Endothelial cell of umbilical vein (primary cell): Measurements from ENCODE around the gene RNASEH2B. TPM values are rescaled to one million over a fixed set of nuclear protein-coding genes. Genes with fewer than 3 reads are reported as not detected.

Experiments
- BruUV-seq: library from RNA; stranded (reverse); fragments of 400-500 nt; replicated peaks from 2 replicates; lab custom pipeline; 2021; lab: Mats Ljungman, UMichigan
- CTCF ChIA-PET: fragments of 300-600, 350-600 bp; sonication (Branson Sonifier 250); formaldehyde crosslinking; loops from one replicate; lab custom pipeline; 2021; ENCODE audit warnings: antibody characterized with exemption, inconsistent platforms; lab: Charles Lee
- POLR2A ChIA-PET: fragments of 300-600, 350-600 bp; sonication (Branson Sonifier 250); formaldehyde crosslinking; loops from one replicate; lab custom pipeline; 2021; ENCODE audit warnings: antibody characterized with exemption, inconsistent platforms; lab: Charles Lee
- DNase-seq: peaks from one replicate; pipeline ENCODE4 v3.0.0-alpha.2; 2011; ENCODE audit warnings: low read depth, low spot score
- FAIRE-seq: peaks from 2 replicates; lab custom pipeline; 2011; peaks lifted over from hg19 to GRCh38; lab: Jason Lieb, UNC
- H2AFZ ChIP-seq: 2 replicates; pipeline ENCODE4 v1.6.0; 2012; ENCODE audit warnings: low read depth, low read length, control low read depth, inconsistent platforms
- H3K27ac ChIP-seq: 2 replicates; pipeline ENCODE4 v1.5.1; 2011; ENCODE audit warnings: low read depth, mild to moderate bottlenecking, control low read depth, low read length, moderate library complexity; ENCODE audit not compliant: insufficient read depth
- H3K27me3 ChIP-seq, 2 experiments: 2 replicates each; pipeline versions ENCODE4 v1.6.0 to v1.6.1; 2011; ENCODE audit warnings: low read length in 2 of 2, mixed read lengths in 1 of 2; ENCODE audit not compliant: control insufficient read depth in 2 of 2, insufficient read depth in 2 of 2
- H3K36me3 ChIP-seq, 2 experiments: 2 replicates in 1 of 2; 3 replicates in 1 of 2; pipeline ENCODE4 v1.5.1; 2011; ENCODE audit warnings: low read length in 2 of 2, mild to moderate bottlenecking in 1 of 2, moderate library complexity in 1 of 2; ENCODE audit not compliant: control insufficient read depth in 2 of 2, insufficient read depth in 2 of 2; ENCODE audit errors: extremely low read depth in 1 of 2
- H3K4me1 ChIP-seq: 3 replicates; pipeline ENCODE4 v1.5.1; 2011; ENCODE audit warnings: mild to moderate bottlenecking, low read length; ENCODE audit not compliant: control insufficient read depth, insufficient read depth; ENCODE audit errors: extremely low read depth
- H3K4me2 ChIP-seq: 2 replicates; pipeline ENCODE4 v1.6.1; 2011; ENCODE audit warnings: low read length, control low read depth, mixed read lengths; ENCODE audit not compliant: insufficient read depth
- H3K4me3 ChIP-seq, 3 experiments: fragments of 200-600 bp in 1 of 3; sonication (generic), shearing (Covaris generic) in 1 of 3; replicated peaks in 1 of 3; 2 replicates each; pipeline ENCODE4 v1.5.1; 2011 to 2016; ENCODE audit warnings: control low read depth in 3 of 3, low read length in 3 of 3, mild to moderate bottlenecking in 2 of 3, inconsistent platforms in 1 of 3, low read depth in 1 of 3, moderate library complexity in 1 of 3; ENCODE audit not compliant: insufficient read depth in 1 of 3
- H3K79me2 ChIP-seq: 2 replicates; pipeline ENCODE4 v1.6.0; 2012; ENCODE audit warnings: low read length, inconsistent platforms; ENCODE audit not compliant: control insufficient read depth, insufficient read depth
- H3K9ac ChIP-seq: replicated peaks from 2 replicates; pipeline ENCODE3; 2011; ENCODE audit warnings: low read length, control low read depth; ENCODE audit not compliant: insufficient read depth; ENCODE audit errors: extremely low read depth
- H3K9me1 ChIP-seq: replicated peaks from 3 replicates; pipeline ENCODE4 v1.6.0; 2011; ENCODE audit warnings: mild to moderate bottlenecking, low read length; ENCODE audit not compliant: control insufficient read depth, insufficient read depth; ENCODE audit errors: extremely low read depth
- H3K9me3 ChIP-seq: replicated peaks from 2 replicates; pipeline ENCODE4 v1.5.1; 2012; ENCODE audit warnings: low read length, inconsistent platforms; ENCODE audit not compliant: control insufficient read depth, insufficient read depth
- H4K20me1 ChIP-seq: replicated peaks from 2 replicates; pipeline ENCODE3; 2011; ENCODE audit warnings: mild to moderate bottlenecking, low read length; ENCODE audit not compliant: control insufficient read depth, insufficient read depth; ENCODE audit errors: extremely low read depth
- CTCF ChIP-seq, 2 donors: IDR thresholded peaks; 1 replicate in 1 of 2; 2 replicates in 1 of 2; pipeline ENCODE4 v1.5.1; 2011; ENCODE audit warnings: low read length in 2 of 2, mild to moderate bottlenecking in 2 of 2, moderate library complexity in 2 of 2, control low read depth in 1 of 2, inconsistent platforms in 1 of 2, low read depth in 1 of 2; ENCODE audit not compliant: insufficient read depth in 1 of 2; ENCODE audit errors: extremely low read depth in 1 of 2
- EZH2 ChIP-seq: IDR thresholded peaks from 2 replicates; pipeline ENCODE4 v1.6.1; 2012; ENCODE audit warnings: borderline replicate concordance, low read depth, mild to moderate bottlenecking, moderate library complexity, low read length, inconsistent platforms; ENCODE audit not compliant: severe bottlenecking
- FOS ChIP-seq: IDR thresholded peaks from 2 replicates; pipeline ENCODE4 v1.6.1; 2011; ENCODE audit warnings: mild to moderate bottlenecking, low read length, moderate library complexity, borderline replicate concordance; ENCODE audit not compliant: insufficient read depth
- GATA2 ChIP-seq: IDR thresholded peaks from 2 replicates; pipeline ENCODE4 v1.7.0; 2011; ENCODE audit warnings: low read depth, mild to moderate bottlenecking, moderate library complexity, mixed read lengths, low read length; ENCODE audit not compliant: insufficient read length, insufficient read depth
- JUN ChIP-seq: IDR thresholded peaks from 2 replicates; pipeline ENCODE4 v1.6.1; 2011; ENCODE audit warnings: borderline replicate concordance, low read depth; ENCODE audit not compliant: insufficient read length, insufficient read depth
- MYC ChIP-seq: IDR thresholded peaks from one replicate; pipeline ENCODE4 v1.6.1; 2011; ENCODE audit warnings: mild to moderate bottlenecking, low read depth, low read length
- POLR2A ChIP-seq: IDR thresholded peaks from 2 replicates; pipeline ENCODE4 v1.6.1; 2012; ENCODE audit warnings: low read depth, mild to moderate bottlenecking, control low read depth, low read length
- POLR2AphosphoS5 ChIP-seq: IDR thresholded peaks from 2 replicates; pipeline ENCODE4 v1.6.1; 2012; ENCODE audit warnings: low read depth, mild to moderate bottlenecking, control low read depth, low read length, moderate library complexity; ENCODE audit not compliant: insufficient read depth
- dilution Hi-C: fragments of 300-500 bp; cut with MboI; formaldehyde crosslinking; loops from one replicate; pipeline ENCODE4 v1.15.0; 2019; ENCODE audit warnings: low sequenced_read_pairs; ENCODE audit not compliant: extremely low pct_ligation_motif_present
- intact Hi-C: fragments of 100-400 bp; cut with micrococcal nuclease; formaldehyde crosslinking; loops from one replicate; pipeline ENCODE4 v1.10.0; 2022
- polyA plus RNA-seq, 4 experiments: library from polyadenylated mRNA; depleted of rRNA in 3 of 4; stranded (reverse) in 3 of 4; unstranded in 1 of 4; fragments of >200 nt; gene quantifications; 2 replicates each; pipeline versions ENCODE4 v1.2.1 to v1.2.3, GENCODE V29; 2011 to 2012; ENCODE audit warnings: missing spikeins in 1 of 4
- total RNA-seq: library from RNA; stranded (reverse); gene quantifications from 2 replicates; pipeline ENCODE4 v1.2.3, GENCODE V29; 2021
- TF ChIP-seq, protein P1 (sequence below): IDR thresholded peaks from 2 replicates; pipeline ENCODE4 v1.6.1; 2011; ENCODE audit not compliant: insufficient read depth, insufficient read length

RNASEH2B gene
- total and polyA plus RNA-seq, 2 donors (not counting 3 experiments of a cell fraction or from before 2014, with no cell fraction given), result 8.9 to 25.1 TPM

GRCh38 chr13:51005566-51005965 is 96.0 kb downstream of the RNASEH2B start:
- CTCF ChIA-PET, result interaction anchor here (1.3 to 1.5 kb wide), 2 partner anchors 9 to 10 kb away, joined by 4 read pairs; no protein-coding TSS in a partner anchor
- FAIRE-seq, result no peak

More at GRCh38 chr13:51005566-51005965, 96.0 kb downstream of the RNASEH2B start:
- no peak for TF ChIP-seq JUN
- no peak for TF ChIP-seq CTCF (IDR thresholded peaks at IDR 0.05; ENCODE audit: extremely low read depth in 1 of 2, insufficient read depth in 1 of 2, low read depth in 1 of 2, low read length in 2 of 2)
- TF ChIP-seq POLR2AphosphoS5, result no peak
- TF ChIP-seq MYC, result no peak
- no peak for TF ChIP-seq GATA2
- TF ChIP-seq FOS, result no peak
- TF ChIP-seq POLR2A, result no peak
- TF ChIP-seq EZH2, result no peak
- TF ChIP-seq, protein P1, sequence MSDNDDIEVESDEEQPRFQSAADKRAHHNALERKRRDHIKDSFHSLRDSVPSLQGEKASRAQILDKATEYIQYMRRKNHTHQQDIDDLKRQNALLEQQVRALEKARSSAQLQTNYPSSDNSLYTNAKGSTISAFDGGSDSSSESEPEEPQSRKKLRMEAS, result no peak
- Histone ChIP-seq H3K9me3 (no peaks in the 10 kb centered on the region), H3K4me1 (no peaks in the 10 kb centered on the region), H3K36me3 (no peaks in the 10 kb centered on the region), H3K4me2 (no peak overlapping the region), H4K20me1 (no peaks in the 10 kb centered on the region), H3K9ac (no peak overlapping the region), H3K79me2 (no peaks in the 10 kb centered on the region), H3K9me1 (no peaks in the 10 kb centered on the region), H3K27ac (no peak overlapping the region), H3K4me3 (no peak overlapping the region), H3K27me3 (peaks cover 2 to 5% of the 10 kb centered on the region in 2 experiments), H2AFZ (no peak overlapping the region)
- POLR2A ChIA-PET, result no interaction called here
- no TSS peak for BruUV-seq
- intact Hi-C loops (no loop called here), dilution Hi-C loops (no loop called here)
- DNase-seq, result no peak

Other genes starting within 250 kb of the RNASEH2B start
- not detected in 2 replicates for gene DLEU7, start 66.1 kb upstream of the RNASEH2B start, total RNA-seq
- not detected in 2 replicates for gene DLEU7, start 66.1 kb upstream of the RNASEH2B start, polyA plus RNA-seq
- not detected in 2 replicates for gene C13orf42, start 201.5 kb downstream of the RNASEH2B start, total RNA-seq
- not detected in 2 replicates for gene C13orf42, start 201.5 kb downstream of the RNASEH2B start, polyA plus RNA-seq